ENCODE measurements around the gene COL21A1.

DNA sequence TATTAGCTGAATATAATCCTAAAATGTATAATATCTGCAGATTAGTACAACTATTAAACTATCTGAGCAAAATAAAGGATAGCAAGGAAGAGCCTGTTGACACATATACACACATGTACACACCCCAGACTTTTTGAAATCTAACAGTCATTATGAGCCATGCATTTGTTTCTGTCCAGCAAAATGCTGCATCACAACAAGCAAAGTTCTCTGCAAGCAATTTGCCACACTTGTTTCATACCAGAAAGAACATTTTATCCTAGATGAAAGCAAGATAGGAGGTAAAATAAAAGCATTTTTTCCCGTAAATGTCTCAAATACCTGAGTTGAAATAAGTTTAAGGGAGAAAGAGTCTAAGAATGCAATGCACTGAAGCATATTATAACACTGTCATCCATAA lies 145.2 kb downstream of the COL21A1 start:
- TF ChIP-seq EZH2 (IDR thresholded peaks at IDR 0.05; ENCODE audit: insufficient read depth, low read length): no peak
- TF ChIP-seq, protein P1, sequence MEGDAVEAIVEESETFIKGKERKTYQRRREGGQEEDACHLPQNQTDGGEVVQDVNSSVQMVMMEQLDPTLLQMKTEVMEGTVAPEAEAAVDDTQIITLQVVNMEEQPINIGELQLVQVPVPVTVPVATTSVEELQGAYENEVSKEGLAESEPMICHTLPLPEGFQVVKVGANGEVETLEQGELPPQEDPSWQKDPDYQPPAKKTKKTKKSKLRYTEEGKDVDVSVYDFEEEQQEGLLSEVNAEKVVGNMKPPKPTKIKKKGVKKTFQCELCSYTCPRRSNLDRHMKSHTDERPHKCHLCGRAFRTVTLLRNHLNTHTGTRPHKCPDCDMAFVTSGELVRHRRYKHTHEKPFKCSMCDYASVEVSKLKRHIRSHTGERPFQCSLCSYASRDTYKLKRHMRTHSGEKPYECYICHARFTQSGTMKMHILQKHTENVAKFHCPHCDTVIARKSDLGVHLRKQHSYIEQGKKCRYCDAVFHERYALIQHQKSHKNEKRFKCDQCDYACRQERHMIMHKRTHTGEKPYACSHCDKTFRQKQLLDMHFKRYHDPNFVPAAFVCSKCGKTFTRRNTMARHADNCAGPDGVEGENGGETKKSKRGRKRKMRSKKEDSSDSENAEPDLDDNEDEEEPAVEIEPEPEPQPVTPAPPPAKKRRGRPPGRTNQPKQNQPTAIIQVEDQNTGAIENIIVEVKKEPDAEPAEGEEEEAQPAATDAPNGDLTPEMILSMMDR (IDR thresholded peaks at IDR 0.05; ENCODE audit: insufficient read depth, low read depth, low read length): no peak
